Measurements from ENCODE around the gene MRPL20.

Gene MRPL20

GRCh38 chr1:1435106-1435903, 28.2 kb upstream of the MRPL20 start, which contains the start of gene VWA1:
VWA1 (plus strand) TSS chr1:1435690; CDS start chr1:1435749, 59 bp downstream.
- H3K36me3 ChIP-seq (ENCODE audit: control insufficient read depth, insufficient read depth, low read length) = no peaks in the 10 kb centered on the region
- H3K27me3 ChIP-seq (ENCODE audit: control insufficient read depth, insufficient read depth, low read length) = no peaks in the 10 kb centered on the region
- no peak within 1 kb of the TSS for H3K9ac ChIP-seq
- H3K4me1 ChIP-seq = no peaks in the 10 kb centered on the region
- H3K79me2 ChIP-seq = no peaks in the 10 kb centered on the region
- no peak for TF ChIP-seq CTCF (IDR thresholded peaks at IDR 0.05)
- H3K9me3 ChIP-seq (ENCODE audit: control insufficient read depth, low read length) = no peaks in the 10 kb centered on the region
- H3K27ac ChIP-seq = peak within 1 kb of the TSS; percentile 67
- peak within 1 kb of the TSS; percentile 63 for H3K4me2 ChIP-seq (ENCODE audit: low read length)
- no peak within 1 kb of the TSS for H2AFZ ChIP-seq
- H3K4me3 ChIP-seq (ENCODE audit: low read depth, low read length) = peak within 1 kb of the TSS; percentile 12

DNA sequence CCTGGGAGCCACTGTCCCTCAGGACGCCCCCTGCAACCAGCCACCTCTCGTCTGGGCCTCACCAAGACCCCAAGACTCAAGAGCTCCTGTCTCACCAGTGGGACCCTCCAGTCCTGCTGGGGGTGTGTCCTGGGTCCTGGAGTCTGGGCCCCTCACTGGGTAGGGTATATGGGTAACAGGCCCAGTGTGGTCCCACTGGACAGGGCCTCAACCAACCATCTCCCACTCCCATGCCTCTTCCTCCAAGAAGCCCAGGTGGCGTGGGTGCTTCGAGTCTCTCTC, 27.7 kb upstream of the MRPL20 start:
- Histone ChIP-seq H2AFZ (no peak overlapping the region), H3K9me3 (ENCODE audit: control insufficient read depth, low read length) (no peaks in the 10 kb centered on the region), H3K4me2 (ENCODE audit: low read length) (no peak overlapping the region), H3K79me2 (no peaks in the 10 kb centered on the region), H3K27ac (peak overlapping the region; percentile 67), H3K27me3 (ENCODE audit: control insufficient read depth, insufficient read depth, low read length) (no peaks in the 10 kb centered on the region), H3K4me1 (no peaks in the 10 kb centered on the region), H3K36me3 (ENCODE audit: control insufficient read depth, insufficient read depth, low read length) (no peaks in the 10 kb centered on the region), H3K9ac (no peak overlapping the region), H3K4me3 (ENCODE audit: low read depth, low read length) (no peak overlapping the region)
- no peak for TF ChIP-seq CTCF (IDR thresholded peaks at IDR 0.05)

GRCh38 chr1:1434131-1434823, 27.2 kb upstream of the MRPL20 start:
- H3K27me3 ChIP-seq (ENCODE audit: control insufficient read depth, insufficient read depth, low read length) = no peaks in the 10 kb centered on the region
- no peaks in the 10 kb centered on the region for H3K36me3 ChIP-seq (ENCODE audit: control insufficient read depth, insufficient read depth, low read length)
- peak overlapping the region; percentile 67 for H3K27ac ChIP-seq
- no peak overlapping the region for H2AFZ ChIP-seq
- H3K9me3 ChIP-seq (ENCODE audit: control insufficient read depth, low read length) = no peaks in the 10 kb centered on the region
- no peaks in the 10 kb centered on the region for H3K79me2 ChIP-seq
- no peak for TF ChIP-seq CTCF (IDR thresholded peaks at IDR 0.05)
- no peak overlapping the region for H3K4me3 ChIP-seq (ENCODE audit: low read depth, low read length)
- H3K4me2 ChIP-seq (ENCODE audit: low read length) = no peak overlapping the region
- H3K4me1 ChIP-seq = no peaks in the 10 kb centered on the region
- H3K9ac ChIP-seq = no peak overlapping the region

GRCh38 chr1:1433804-1434130, 26.7 kb upstream of the MRPL20 start:
- Histone ChIP-seq H3K79me2 (no peaks in the 10 kb centered on the region), H3K4me1 (no peaks in the 10 kb centered on the region), H3K4me3 (ENCODE audit: low read depth, low read length) (no peak overlapping the region), H3K27ac (peak overlapping the region; percentile 62), H3K9ac (no peak overlapping the region), H3K36me3 (ENCODE audit: control insufficient read depth, insufficient read depth, low read length) (no peaks in the 10 kb centered on the region), H3K9me3 (ENCODE audit: control insufficient read depth, low read length) (no peaks in the 10 kb centered on the region), H3K27me3 (ENCODE audit: control insufficient read depth, insufficient read depth, low read length) (no peaks in the 10 kb centered on the region), H2AFZ (no peak overlapping the region), H3K4me2 (ENCODE audit: low read length) (no peak overlapping the region)
- no peak for TF ChIP-seq CTCF (IDR thresholded peaks at IDR 0.05)
